Stomach (tissue), 4 donors: ENCODE measurements around the gene FAM20B.

ENCODE experiments used
- CTCF ChIP-seq, 7 experiments: fragments of 450-650 bp in 4 of 7; fragments of 200-600 bp in 3 of 7; sonication (generic) in 3 of 7; IDR thresholded peaks; one replicate each; pipeline ENCODE4 v1.5.1; 2016 to 2019; ENCODE audit warnings: antibody characterized with exemption in 7 of 7, control low read depth in 2 of 7, mild to moderate bottlenecking in 1 of 7
- POLR2A ChIP-seq, 4 donors: fragments of 450-650 bp; IDR thresholded peaks; one replicate each; pipeline ENCODE4 v1.6.1; 2016; ENCODE audit warnings: antibody characterized with exemption in 4 of 4, control low read depth in 2 of 4, mild to moderate bottlenecking in 1 of 4, moderate library complexity in 1 of 4

DNA sequence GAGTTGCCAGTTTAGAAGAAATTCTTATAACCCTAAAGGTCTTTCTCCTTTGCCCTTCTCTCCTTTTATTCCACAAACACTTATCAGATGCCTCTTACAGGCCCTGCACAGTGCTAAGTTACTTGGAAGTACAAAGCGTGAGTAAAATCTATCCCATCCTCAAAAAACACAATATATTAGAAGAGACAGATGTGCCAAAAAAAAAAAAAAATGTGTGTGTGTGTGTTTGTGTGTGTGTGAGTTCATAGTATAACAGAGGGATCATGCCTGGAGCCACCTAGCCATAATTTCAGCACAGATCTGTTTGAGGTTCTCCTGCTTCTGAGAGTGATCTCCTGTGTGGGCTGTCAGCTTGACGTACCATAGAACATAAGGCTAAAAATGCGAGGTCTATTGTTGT, 5.0 kb downstream of the FAM20B start:
- TF ChIP-seq CTCF (IDR thresholded peaks at IDR 0.05) (no peak), POLR2A (IDR thresholded peaks at IDR 0.05) (no peak)
